MM.1S (cell line): ENCODE measurements around the gene PRDM7.
"Not testable (repeated sequence)": the region's sequence is repeated elsewhere in the genome, so short reads cannot be mapped to it uniquely, and the experiment has no call there.

ENCODE experiments used
- CTCF ChIP-seq: fragments of 300-600 bp; sonication (generic); IDR thresholded peaks from 2 replicates; pipeline ENCODE4 v1.5.1; 2016; ENCODE audit warnings: antibody characterized with exemption, low read length, mixed read lengths
- EZH2 ChIP-seq: fragments of 300-600 bp; sonication (generic); optimal IDR thresholded peaks from 2 replicates; pipeline ENCODE3; 2017; ENCODE audit warnings: low read depth, mild to moderate bottlenecking, antibody characterized with exemption, low read length, mixed read lengths
- EZH2phosphoT487 ChIP-seq: fragments of 300-600 bp; sonication (generic); IDR thresholded peaks from 2 replicates; pipeline ENCODE4 v1.6.1; 2018; ENCODE audit warnings: antibody characterized with exemption, low read length

GRCh38 chr16:90007635-90008234, 69.4 kb downstream of the PRDM7 start:
- TF ChIP-seq CTCF, EZH2, EZH2phosphoT487: not testable (repeated sequence)
